Measurements from ENCODE around the gene RHBDL1. TPM values are rescaled to one million over a fixed set of nuclear protein-coding genes. Genes with fewer than 3 reads are reported as not detected.

RHBDL1 gene
- total RNA-seq, 1 experiment from 2014 or later: 2.9 TPM

DNA sequence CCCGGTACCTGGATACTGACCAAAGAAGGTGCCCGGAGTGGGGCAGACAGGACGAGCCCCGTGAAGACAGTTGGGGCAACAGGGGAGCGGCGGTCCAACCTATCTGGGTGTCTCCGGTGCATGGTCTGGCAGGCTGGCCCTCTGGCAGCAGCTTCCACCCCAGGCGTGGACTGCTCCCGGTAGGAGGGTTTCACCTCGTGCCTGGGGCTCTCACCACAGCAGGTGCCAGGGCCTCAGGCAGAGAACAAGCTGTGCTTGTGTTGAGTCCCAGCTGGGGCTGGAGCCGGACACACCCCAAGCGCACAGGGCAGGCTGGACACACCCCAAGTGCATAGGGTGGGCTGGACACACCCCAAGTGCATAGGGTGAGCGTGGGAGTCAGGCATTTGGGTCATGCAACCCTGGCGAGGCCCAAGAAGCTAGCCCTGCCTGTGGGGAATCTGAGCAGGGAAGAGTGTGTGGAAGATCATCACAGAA is 31.6 kb downstream of the RHBDL1 start:
- H3K9me3 ChIP-seq: no peaks in the 10 kb centered on the region
- no peak overlapping the region for H3K4me3 ChIP-seq (ENCODE audit: low read depth, low read length)
- Mint-ChIP-seq H3K4me1 (ENCODE audit: low read depth, unreplicated experiment) (no peaks in the 10 kb centered on the region), H3K27ac (ENCODE audit: unreplicated experiment) (no peak overlapping the region), H3K4me3 (ENCODE audit: unreplicated experiment) (no peak overlapping the region), H3K36me3 (ENCODE audit: insufficient read depth, unreplicated experiment) (peaks cover 4% of the 10 kb centered on the region), H3K9me3 (ENCODE audit: unreplicated experiment) (no peaks in the 10 kb centered on the region), H3K27me3 (ENCODE audit: insufficient read depth, unreplicated experiment) (peaks cover 13% of the 10 kb centered on the region)
- TF ChIP-seq, protein P1, sequence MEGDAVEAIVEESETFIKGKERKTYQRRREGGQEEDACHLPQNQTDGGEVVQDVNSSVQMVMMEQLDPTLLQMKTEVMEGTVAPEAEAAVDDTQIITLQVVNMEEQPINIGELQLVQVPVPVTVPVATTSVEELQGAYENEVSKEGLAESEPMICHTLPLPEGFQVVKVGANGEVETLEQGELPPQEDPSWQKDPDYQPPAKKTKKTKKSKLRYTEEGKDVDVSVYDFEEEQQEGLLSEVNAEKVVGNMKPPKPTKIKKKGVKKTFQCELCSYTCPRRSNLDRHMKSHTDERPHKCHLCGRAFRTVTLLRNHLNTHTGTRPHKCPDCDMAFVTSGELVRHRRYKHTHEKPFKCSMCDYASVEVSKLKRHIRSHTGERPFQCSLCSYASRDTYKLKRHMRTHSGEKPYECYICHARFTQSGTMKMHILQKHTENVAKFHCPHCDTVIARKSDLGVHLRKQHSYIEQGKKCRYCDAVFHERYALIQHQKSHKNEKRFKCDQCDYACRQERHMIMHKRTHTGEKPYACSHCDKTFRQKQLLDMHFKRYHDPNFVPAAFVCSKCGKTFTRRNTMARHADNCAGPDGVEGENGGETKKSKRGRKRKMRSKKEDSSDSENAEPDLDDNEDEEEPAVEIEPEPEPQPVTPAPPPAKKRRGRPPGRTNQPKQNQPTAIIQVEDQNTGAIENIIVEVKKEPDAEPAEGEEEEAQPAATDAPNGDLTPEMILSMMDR (IDR thresholded peaks at IDR 0.05; ENCODE audit: insufficient read depth in 1 of 2, low read depth in 1 of 2, low read length in 1 of 2, severe bottlenecking in 1 of 2, unreplicated experiment in 1 of 2): no peak
- no peaks in the 10 kb centered on the region; the same call in none of the 2 replicates for H3K27me3 ChIP-seq (replicated peaks; ENCODE audit: control insufficient read depth, insufficient read depth, low read length)
- intact Hi-C loops (cut with micrococcal nuclease; ENCODE audit: unreplicated experiment): no loop called here
- BruUV-seq (replicated peaks): no TSS peak
- no peaks in the 10 kb centered on the region for H3K36me3 ChIP-seq (ENCODE audit: control insufficient read depth, insufficient read depth, low read length)
- H3K4me1 ChIP-seq: peaks cover 6% of the 10 kb centered on the region; the same call in 1 of the 2 replicates
- CTCF ChIA-PET: interaction anchor here (0.6 to 0.8 kb wide), 2 partner anchors 19 to 59 kb away, joined by 3 to 4 read pairs; partner anchors contain the start of genes CCDC78 and HAGHL
- POLR2A ChIA-PET: interaction anchor here (1.0 kb wide), 1 partner anchor 14 kb away, joined by 4 read pairs; the partner anchor contains the start of gene ANTKMT
- DNase-seq: no peak

DNA sequence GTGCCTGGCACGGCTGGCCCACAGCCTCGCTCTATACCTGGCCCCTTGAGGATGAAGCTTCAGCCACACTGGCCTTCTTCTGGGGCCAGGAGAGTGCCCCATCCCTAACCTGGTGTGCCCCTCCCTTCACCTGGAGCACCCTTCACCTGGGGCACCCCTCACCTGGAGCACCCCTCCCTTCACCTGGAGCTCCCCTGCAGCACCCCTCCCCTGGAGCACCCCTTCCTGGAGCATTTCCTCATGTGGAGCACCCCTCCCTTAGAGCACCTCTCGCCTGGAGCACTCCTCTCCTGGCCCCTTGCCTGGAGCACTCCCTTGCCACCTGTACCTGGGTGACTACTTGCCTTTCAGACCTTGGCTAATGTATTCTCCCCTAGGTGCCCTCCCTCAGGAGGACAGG is 32.5 kb downstream of the RHBDL1 start:
- intact Hi-C loops (cut with micrococcal nuclease; ENCODE audit: unreplicated experiment): no loop called here
- TF ChIP-seq, protein P1 (IDR thresholded peaks at IDR 0.05; ENCODE audit: insufficient read depth in 1 of 2, low read depth in 1 of 2, low read length in 1 of 2, severe bottlenecking in 1 of 2, unreplicated experiment in 1 of 2): no peak
- CTCF ChIA-PET: no interaction called here
- no peak overlapping the region for H3K4me3 ChIP-seq (ENCODE audit: low read depth, low read length)
- no peaks in the 10 kb centered on the region for H3K9me3 ChIP-seq
- Mint-ChIP-seq H3K4me1 (ENCODE audit: low read depth, unreplicated experiment) (peaks cover 7% of the 10 kb centered on the region), H3K27ac (ENCODE audit: unreplicated experiment) (no peak overlapping the region), H3K9me3 (ENCODE audit: unreplicated experiment) (no peaks in the 10 kb centered on the region), H3K27me3 (ENCODE audit: insufficient read depth, unreplicated experiment) (peaks cover 6% of the 10 kb centered on the region), H3K36me3 (ENCODE audit: insufficient read depth, unreplicated experiment) (peaks cover 7% of the 10 kb centered on the region), H3K4me3 (ENCODE audit: unreplicated experiment) (no peak overlapping the region)
- POLR2A ChIA-PET: no interaction called here
- no peak for DNase-seq
- no peaks in the 10 kb centered on the region for H3K36me3 ChIP-seq (ENCODE audit: control insufficient read depth, insufficient read depth, low read length)
- H3K4me1 ChIP-seq: peaks cover 6% of the 10 kb centered on the region; the same call in 1 of the 2 replicates
- no TSS peak for BruUV-seq (replicated peaks)
- H3K27me3 ChIP-seq (replicated peaks; ENCODE audit: control insufficient read depth, insufficient read depth, low read length): no peaks in the 10 kb centered on the region; the same call in 1 of the 2 replicates

DNA sequence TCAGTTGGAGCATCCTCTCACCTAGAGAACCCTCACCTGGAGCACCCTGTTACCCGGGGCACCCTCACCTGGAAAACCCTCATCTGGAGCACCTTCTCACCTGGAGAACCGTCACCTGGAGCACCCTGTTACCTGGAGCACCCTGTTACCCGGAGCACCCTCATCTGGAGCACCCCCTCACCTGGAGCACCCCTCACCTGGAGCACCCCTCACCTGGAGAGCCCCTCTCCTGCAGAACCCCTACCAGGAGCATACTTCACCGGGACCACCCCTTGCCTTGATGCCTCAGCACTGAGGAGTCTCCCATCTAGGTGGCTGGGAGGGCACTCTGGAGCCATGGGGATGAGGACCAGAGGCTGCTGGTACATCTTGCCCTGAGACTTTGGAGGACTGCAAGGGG is 33.5 kb downstream of the RHBDL1 start:
- intact Hi-C loops (cut with micrococcal nuclease; ENCODE audit: unreplicated experiment): no loop called here
- peaks cover 6% of the 10 kb centered on the region; the same call in 1 of the 2 replicates for H3K4me1 ChIP-seq
- no peak for DNase-seq
- H3K9me3 ChIP-seq: no peaks in the 10 kb centered on the region
- BruUV-seq (replicated peaks): no TSS peak
- no peaks in the 10 kb centered on the region; the same call in 1 of the 2 replicates for H3K27me3 ChIP-seq (replicated peaks; ENCODE audit: control insufficient read depth, insufficient read depth, low read length)
- Mint-ChIP-seq H3K36me3 (ENCODE audit: insufficient read depth, unreplicated experiment) (peaks cover 8% of the 10 kb centered on the region), H3K4me3 (ENCODE audit: unreplicated experiment) (no peak overlapping the region), H3K4me1 (ENCODE audit: low read depth, unreplicated experiment) (peaks cover 7% of the 10 kb centered on the region), H3K27ac (ENCODE audit: unreplicated experiment) (no peak overlapping the region), H3K27me3 (ENCODE audit: insufficient read depth, unreplicated experiment) (peaks cover 5% of the 10 kb centered on the region), H3K9me3 (ENCODE audit: unreplicated experiment) (no peaks in the 10 kb centered on the region)
- TF ChIP-seq, protein P1 (IDR thresholded peaks at IDR 0.05; ENCODE audit: insufficient read depth in 1 of 2, low read depth in 1 of 2, low read length in 1 of 2, severe bottlenecking in 1 of 2, unreplicated experiment in 1 of 2): no peak
- POLR2A ChIA-PET: no interaction called here
- H3K4me3 ChIP-seq (ENCODE audit: low read depth, low read length): no peak overlapping the region
- CTCF ChIA-PET: no interaction called here
- no peaks in the 10 kb centered on the region for H3K36me3 ChIP-seq (ENCODE audit: control insufficient read depth, insufficient read depth, low read length)

All from Caco-2 (cell line).